ENCODE data around the gene HSPBP1. TPM values are rescaled to one million over a fixed set of nuclear protein-coding genes. Genes with fewer than 3 reads are reported as not detected.

HSPBP1 gene
- total RNA-seq, 4 donors from 2014 or later: 33.7 to 49.6 (median 40.5) TPM

DNA sequence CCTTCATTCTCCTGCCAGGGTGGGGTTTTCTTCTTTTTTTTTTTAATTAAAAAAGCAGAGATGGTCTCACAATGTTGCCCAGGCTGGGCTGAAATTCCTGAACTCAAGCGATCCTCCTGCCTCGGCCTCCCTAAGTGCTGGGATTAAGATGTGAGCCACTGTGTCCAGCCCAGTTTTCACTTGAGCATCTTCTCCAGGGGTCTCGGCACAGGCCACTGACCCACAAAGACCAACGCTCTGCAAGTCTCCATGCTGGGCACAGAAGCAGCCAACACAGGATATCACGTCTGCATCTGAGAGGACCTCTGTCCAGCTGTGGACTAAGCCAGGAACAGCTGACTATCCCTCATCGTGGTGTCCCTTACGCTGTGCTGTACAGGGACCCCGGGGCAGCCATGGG lies 41.9 kb downstream of the HSPBP1 start:
- Histone ChIP-seq H3K9me3 (no peaks in the 10 kb centered on the region), H3K27ac (no peak overlapping the region), H3K36me3 (peaks cover 4 to 98% (median 51%) of the 10 kb centered on the region in 3 donors), H3K27me3 (no peaks in the 10 kb centered on the region), H3K4me1 (no peaks in the 10 kb centered on the region), H3K4me3 (no peak overlapping the region)
- DNase-seq (ENCODE audit: low spot score in 2 of 2): no peak
- 83 to 92% methylated on average over 6 to 8 of the region's 8 CpGs for WGBS, 2 donors
- no peak for TF ChIP-seq POLR2A (IDR thresholded peaks at IDR 0.05)
- no peak for TF ChIP-seq EP300 (IDR thresholded peaks at IDR 0.05)
- TF ChIP-seq, protein P1, sequence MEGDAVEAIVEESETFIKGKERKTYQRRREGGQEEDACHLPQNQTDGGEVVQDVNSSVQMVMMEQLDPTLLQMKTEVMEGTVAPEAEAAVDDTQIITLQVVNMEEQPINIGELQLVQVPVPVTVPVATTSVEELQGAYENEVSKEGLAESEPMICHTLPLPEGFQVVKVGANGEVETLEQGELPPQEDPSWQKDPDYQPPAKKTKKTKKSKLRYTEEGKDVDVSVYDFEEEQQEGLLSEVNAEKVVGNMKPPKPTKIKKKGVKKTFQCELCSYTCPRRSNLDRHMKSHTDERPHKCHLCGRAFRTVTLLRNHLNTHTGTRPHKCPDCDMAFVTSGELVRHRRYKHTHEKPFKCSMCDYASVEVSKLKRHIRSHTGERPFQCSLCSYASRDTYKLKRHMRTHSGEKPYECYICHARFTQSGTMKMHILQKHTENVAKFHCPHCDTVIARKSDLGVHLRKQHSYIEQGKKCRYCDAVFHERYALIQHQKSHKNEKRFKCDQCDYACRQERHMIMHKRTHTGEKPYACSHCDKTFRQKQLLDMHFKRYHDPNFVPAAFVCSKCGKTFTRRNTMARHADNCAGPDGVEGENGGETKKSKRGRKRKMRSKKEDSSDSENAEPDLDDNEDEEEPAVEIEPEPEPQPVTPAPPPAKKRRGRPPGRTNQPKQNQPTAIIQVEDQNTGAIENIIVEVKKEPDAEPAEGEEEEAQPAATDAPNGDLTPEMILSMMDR (IDR thresholded peaks at IDR 0.05): no peak

DNA sequence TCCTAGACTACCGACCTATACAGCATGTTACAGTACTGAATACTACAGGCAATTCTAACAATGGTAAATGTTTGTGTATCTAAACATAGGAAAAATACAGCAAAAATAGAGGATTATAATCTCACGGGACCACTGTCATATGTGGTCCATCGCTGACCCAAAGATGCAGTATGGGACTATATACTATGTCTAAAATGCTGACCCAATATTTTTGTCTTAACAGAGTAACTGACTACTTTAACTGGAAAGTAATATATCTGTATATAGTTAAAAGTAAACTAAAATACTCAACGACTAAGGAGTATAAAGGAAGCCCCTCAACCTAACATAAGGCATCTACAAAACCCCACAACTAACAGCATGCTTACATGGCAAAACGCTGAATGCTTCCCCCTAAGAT lies 46.9 kb downstream of the HSPBP1 start:
- no peak for DNase-seq (ENCODE audit: low spot score in 2 of 2)
- Histone ChIP-seq H3K27me3 (no peaks in the 10 kb centered on the region), H3K4me3 (no peak overlapping the region), H3K27ac (no peak overlapping the region), H3K9me3 (no peaks in the 10 kb centered on the region), H3K4me1 (no peaks in the 10 kb centered on the region), H3K36me3 (peaks cover 0 to 98% (median 43%) of the 10 kb centered on the region in 3 donors)
- 84 to 90% methylated on average over 5 of the region's 5 CpGs for WGBS, 2 donors
- TF ChIP-seq EP300 (IDR thresholded peaks at IDR 0.05) (no peak), POLR2A (IDR thresholded peaks at IDR 0.05) (no peak)
- TF ChIP-seq, protein P1 (IDR thresholded peaks at IDR 0.05): no peak

DNA sequence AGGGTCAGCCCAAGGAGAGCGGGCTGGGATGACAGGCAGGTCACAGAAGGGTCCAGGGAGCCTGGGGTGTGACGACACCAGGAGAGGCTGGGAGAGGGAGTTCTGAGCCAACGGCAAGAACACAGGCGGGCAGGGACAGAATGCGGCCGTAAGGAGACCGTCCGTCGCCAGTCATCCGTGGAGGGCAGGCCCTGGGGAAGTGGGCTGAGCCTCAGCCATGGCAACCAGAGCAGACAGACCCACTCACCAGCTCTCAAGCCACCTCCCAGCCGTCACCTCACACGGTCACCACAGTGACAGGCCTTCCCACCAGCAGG lies 47.7 kb downstream of the HSPBP1 start:
- Histone ChIP-seq H3K4me3 (no peak overlapping the region), H3K9me3 (no peaks in the 10 kb centered on the region), H3K4me1 (no peaks in the 10 kb centered on the region), H3K27ac (no peak overlapping the region), H3K27me3 (no peaks in the 10 kb centered on the region), H3K36me3 (peaks cover 0 to 98% (median 38%) of the 10 kb centered on the region in 3 donors)
- no peak for DNase-seq (ENCODE audit: low spot score in 2 of 2)
- WGBS, 2 donors: 84 to 86% methylated on average over 12 of the region's 12 CpGs
- TF ChIP-seq EP300 (IDR thresholded peaks at IDR 0.05): no peak
- TF ChIP-seq, protein P1 (IDR thresholded peaks at IDR 0.05): no peak
- TF ChIP-seq POLR2A (IDR thresholded peaks at IDR 0.05): no peak

- no peaks in the 10 kb centered on the region for H3K4me1 ChIP-seq
- DNase-seq (ENCODE audit: low spot score in 2 of 2): no peak
- H3K27me3 ChIP-seq: no peaks in the 10 kb centered on the region
- H3K9me3 ChIP-seq: no peaks in the 10 kb centered on the region
- H3K27ac ChIP-seq: no peak overlapping the region
- peaks cover 0 to 98% (median 32%) of the 10 kb centered on the region in 3 donors for H3K36me3 ChIP-seq
- TF ChIP-seq, protein P1 (IDR thresholded peaks at IDR 0.05): no peak
- no peak for TF ChIP-seq POLR2A (IDR thresholded peaks at IDR 0.05)
- no peak for TF ChIP-seq EP300 (IDR thresholded peaks at IDR 0.05)
- no peak overlapping the region for H3K4me3 ChIP-seq
- whole genome bisulfite sequencing, 2 donors: 87 to 88% methylated on average over 22 to 29 of the region's 30 CpGs
Measured at GRCh38 chr19:55231391-55232285, 48.3 kb downstream of the HSPBP1 start.

DNA sequence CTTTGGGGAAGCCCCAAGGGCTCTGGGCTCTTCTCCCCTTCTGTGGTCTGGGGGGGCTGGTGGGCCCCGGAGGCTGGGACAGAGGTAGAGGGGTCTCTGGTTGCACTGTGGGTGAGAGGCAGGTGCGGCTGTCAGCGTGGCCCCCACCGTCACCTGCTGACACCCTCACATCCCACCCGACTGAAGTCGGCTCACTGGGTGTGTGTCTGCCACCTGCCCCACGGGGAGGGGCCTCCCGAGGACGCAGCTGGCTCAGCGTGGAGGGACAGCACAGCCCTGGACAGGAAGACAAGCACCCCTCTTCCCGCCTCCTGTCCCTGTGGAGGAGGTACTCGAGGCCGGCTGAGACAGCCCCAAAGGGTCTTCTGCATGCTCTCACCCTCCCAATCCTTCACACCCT lies 49.1 kb downstream of the HSPBP1 start:
- H3K27me3 ChIP-seq: no peaks in the 10 kb centered on the region
- TF ChIP-seq EP300 (IDR thresholded peaks at IDR 0.05): no peak
- TF ChIP-seq POLR2A (IDR thresholded peaks at IDR 0.05): no peak
- TF ChIP-seq, protein P1 (IDR thresholded peaks at IDR 0.05): no peak
- H3K9me3 ChIP-seq: no peaks in the 10 kb centered on the region
- no peak overlapping the region for H3K27ac ChIP-seq
- H3K4me3 ChIP-seq: no peak overlapping the region
- 88 to 89% methylated on average over 11 to 12 of the region's 13 CpGs for WGBS, 2 donors
- no peaks in the 10 kb centered on the region for H3K4me1 ChIP-seq
- no peak for DNase-seq (ENCODE audit: low spot score in 2 of 2)
- peaks cover 0 to 97% (median 24%) of the 10 kb centered on the region in 3 donors for H3K36me3 ChIP-seq
